ENCODE data around the gene TMEM87B.

DNA sequence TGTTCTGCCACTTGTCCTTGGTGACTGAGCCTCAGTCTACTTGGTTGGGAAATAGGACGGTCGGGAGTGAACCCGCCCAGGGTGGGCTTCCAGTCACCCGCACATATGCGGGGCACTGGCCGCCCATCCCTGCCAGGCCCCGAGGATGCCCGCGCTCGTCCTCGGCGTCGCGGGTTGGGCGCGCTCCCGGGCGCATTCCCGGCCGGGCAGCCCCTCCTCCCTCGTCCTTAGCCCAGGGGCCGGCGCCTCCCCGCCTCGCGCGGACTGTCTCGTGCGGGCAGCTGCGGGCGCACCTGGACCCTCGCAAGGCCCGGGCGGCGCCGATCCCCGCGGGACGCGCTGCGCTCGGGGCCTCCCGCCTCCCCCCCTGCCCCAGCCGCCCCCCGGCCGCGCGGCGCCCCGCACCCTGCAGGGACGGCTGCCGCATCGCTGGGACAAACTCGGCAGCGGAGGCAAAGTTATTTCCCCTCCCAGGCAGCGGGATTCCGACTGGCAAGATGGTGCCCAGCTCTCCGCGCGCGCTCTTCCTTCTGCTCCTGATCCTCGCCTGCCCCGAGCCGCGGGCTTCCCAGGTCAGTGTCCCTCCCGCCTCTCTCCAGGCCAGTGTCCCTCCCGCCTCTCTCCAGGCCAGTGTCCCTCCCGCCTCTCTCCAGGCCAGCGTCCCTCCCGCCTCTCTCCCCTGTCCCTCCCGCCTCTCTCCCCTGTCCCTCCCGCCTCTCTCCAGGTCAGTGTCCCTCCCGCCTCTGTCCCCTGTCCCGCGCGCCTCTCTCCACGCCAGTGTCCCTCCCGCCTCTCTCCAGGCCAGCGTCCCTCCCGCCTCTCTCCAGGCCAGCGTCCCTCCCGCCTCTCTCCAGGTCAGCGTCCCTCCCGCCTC, 83.3 kb downstream of the TMEM87B start, which contains the start of gene FBLN7:
- TF ChIP-seq YY1 (IDR thresholded peaks at IDR 0.05; ENCODE audit: extremely low read depth, insufficient replicate concordance, low read depth, low read length) (no peak), SP1 (IDR thresholded peaks at IDR 0.05; ENCODE audit: low read depth) (no peak)
- TF ChIP-seq, protein P1, sequence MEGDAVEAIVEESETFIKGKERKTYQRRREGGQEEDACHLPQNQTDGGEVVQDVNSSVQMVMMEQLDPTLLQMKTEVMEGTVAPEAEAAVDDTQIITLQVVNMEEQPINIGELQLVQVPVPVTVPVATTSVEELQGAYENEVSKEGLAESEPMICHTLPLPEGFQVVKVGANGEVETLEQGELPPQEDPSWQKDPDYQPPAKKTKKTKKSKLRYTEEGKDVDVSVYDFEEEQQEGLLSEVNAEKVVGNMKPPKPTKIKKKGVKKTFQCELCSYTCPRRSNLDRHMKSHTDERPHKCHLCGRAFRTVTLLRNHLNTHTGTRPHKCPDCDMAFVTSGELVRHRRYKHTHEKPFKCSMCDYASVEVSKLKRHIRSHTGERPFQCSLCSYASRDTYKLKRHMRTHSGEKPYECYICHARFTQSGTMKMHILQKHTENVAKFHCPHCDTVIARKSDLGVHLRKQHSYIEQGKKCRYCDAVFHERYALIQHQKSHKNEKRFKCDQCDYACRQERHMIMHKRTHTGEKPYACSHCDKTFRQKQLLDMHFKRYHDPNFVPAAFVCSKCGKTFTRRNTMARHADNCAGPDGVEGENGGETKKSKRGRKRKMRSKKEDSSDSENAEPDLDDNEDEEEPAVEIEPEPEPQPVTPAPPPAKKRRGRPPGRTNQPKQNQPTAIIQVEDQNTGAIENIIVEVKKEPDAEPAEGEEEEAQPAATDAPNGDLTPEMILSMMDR (IDR thresholded peaks at IDR 0.05 in 2 of 3, conservative IDR thresholded peaks at IDR 0.05 in 1 of 3; ENCODE audit: borderline replicate concordance in 1 of 3, insufficient read depth in 1 of 3, low read depth in 2 of 3, low read length in 2 of 3), result no peak

Measured in HCT116 (cell line).